ENCODE measurements around the gene EMD. TPM values are rescaled to one million over a fixed set of nuclear protein-coding genes. Genes with fewer than 3 reads are reported as not detected.
A peak's percentile ranks its signal among the peaks of the same experiment; 100 is the strongest.

EMD gene
- total and polyA plus RNA-seq, 2 of the 13 experiments (the other 11 are each of a cell fraction or from before 2014, with no cell fraction given) = 14.5 to 14.9 TPM

DNA sequence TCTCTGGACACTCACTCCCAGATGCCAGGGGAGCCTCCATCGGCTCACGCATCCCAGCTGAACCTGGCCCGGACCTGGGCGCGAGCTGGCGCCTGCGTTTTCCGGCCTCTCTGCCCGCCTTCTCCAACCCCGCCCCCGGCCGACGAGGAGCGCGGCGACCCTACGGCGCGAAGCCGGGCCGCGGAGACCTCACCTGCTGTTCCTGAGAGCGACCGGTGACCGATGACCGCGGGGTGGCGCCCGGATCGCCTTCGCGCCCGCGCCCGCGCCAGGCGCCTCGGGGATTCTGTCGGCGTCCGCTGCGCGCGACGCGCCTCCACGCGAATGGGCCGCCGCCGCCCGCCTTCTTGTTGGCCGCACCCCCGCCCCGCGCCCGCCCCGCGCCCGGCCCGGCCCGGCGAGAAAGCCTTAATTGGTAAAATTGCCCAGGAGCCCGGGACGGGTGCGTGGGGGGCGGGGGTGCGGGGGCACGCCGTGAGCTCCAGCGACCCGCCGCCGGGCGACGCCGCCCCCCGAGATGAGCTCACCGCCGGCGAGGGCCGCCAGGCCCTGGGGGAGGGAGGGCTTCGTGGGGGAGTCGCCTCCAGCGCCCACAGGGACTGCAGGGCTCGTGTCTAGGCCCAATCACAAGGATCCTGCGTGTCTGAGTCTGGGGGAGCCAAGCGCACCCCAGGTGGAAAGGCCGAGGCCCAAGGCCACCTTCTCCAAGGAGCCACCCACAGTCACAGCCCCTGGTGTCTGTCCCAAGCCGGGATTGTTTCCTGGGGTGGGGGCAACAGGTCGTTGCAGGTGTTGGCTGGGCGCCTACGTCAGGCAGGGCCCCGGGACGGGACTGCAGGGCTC lies 4.6 kb upstream of the EMD start, which contains the start of gene FLNA (continued):
- peak; percentile 58; the same call in 1 of the 2 replicates for TF ChIP-seq UBTF (CRISPR knock-in tag; IDR thresholded peaks at IDR 0.05)
- TF ChIP-seq MLLT10 (CRISPR knock-in tag; IDR thresholded peaks at IDR 0.05) = no peak
- TF ChIP-seq ZNF552 (CRISPR knock-in tag; IDR thresholded peaks at IDR 0.05; ENCODE audit: borderline replicate concordance) = no peak
- no peak for TF ChIP-seq NR2F2 (IDR thresholded peaks at IDR 0.05; ENCODE audit: borderline replicate concordance, low read depth)
- no peak for TF ChIP-seq RXRB (CRISPR knock-in tag; IDR thresholded peaks at IDR 0.05; ENCODE audit: borderline replicate concordance)
- TF ChIP-seq HNRNPH1 (optimal IDR thresholded peaks at IDR 0.05; ENCODE audit: low read depth, low read length) = no peak
- TF ChIP-seq POLR2AphosphoS5 (IDR thresholded peaks at IDR 0.05; ENCODE audit: low read depth, low read length) = no peak
- TF ChIP-seq, protein P1, sequence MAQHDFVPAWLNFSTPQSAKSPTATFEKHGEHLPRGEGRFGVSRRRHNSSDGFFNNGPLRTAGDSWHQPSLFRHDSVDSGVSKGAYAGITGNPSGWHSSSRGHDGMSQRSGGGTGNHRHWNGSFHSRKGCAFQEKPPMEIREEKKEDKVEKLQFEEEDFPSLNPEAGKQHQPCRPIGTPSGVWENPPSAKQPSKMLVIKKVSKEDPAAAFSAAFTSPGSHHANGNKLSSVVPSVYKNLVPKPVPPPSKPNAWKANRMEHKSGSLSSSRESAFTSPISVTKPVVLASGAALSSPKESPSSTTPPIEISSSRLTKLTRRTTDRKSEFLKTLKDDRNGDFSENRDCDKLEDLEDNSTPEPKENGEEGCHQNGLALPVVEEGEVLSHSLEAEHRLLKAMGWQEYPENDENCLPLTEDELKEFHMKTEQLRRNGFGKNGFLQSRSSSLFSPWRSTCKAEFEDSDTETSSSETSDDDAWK (CRISPR knock-in tag; IDR thresholded peaks at IDR 0.05) = no peak
- no peak for TF ChIP-seq ZNF761 (CRISPR knock-in tag; conservative IDR thresholded peaks at IDR 0.05)
- no peak for TF ChIP-seq ISX (CRISPR knock-in tag; conservative IDR thresholded peaks at IDR 0.05)
- peak; percentile 37; the same call in 1 of the 2 replicates for TF ChIP-seq KDM2A (CRISPR knock-in tag; IDR thresholded peaks at IDR 0.05; ENCODE audit: borderline replicate concordance, low read depth)
- no peak for TF ChIP-seq ARID5B (CRISPR knock-in tag; IDR thresholded peaks at IDR 0.05)
- TF ChIP-seq ATRX (CRISPR knock-in tag; IDR thresholded peaks at IDR 0.05; ENCODE audit: borderline replicate concordance) = no peak
- no peak for TF ChIP-seq NONO (IDR thresholded peaks at IDR 0.05)
- no peak for TF ChIP-seq NONO (CRISPR knock-in tag; conservative IDR thresholded peaks at IDR 0.05)
- 0 out of 2 replicates have a peak, but pooled peaks have one; percentile 48 for TF ChIP-seq GABPB1 (CRISPR knock-in tag; IDR thresholded peaks at IDR 0.05)
- 0 out of 2 replicates have a peak, but pooled peaks have one; percentile 23 for TF ChIP-seq ZNF776 (CRISPR knock-in tag; IDR thresholded peaks at IDR 0.05)
- TF ChIP-seq, protein P2, sequence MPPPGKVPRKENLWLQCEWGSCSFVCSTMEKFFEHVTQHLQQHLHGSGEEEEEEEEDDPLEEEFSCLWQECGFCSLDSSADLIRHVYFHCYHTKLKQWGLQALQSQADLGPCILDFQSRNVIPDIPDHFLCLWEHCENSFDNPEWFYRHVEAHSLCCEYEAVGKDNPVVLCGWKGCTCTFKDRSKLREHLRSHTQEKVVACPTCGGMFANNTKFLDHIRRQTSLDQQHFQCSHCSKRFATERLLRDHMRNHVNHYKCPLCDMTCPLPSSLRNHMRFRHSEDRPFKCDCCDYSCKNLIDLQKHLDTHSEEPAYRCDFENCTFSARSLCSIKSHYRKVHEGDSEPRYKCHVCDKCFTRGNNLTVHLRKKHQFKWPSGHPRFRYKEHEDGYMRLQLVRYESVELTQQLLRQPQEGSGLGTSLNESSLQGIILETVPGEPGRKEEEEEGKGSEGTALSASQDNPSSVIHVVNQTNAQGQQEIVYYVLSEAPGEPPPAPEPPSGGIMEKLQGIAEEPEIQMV (CRISPR knock-in tag; IDR thresholded peaks at IDR 0.05; ENCODE audit: low read depth) = no peak
